CD4-positive, alpha-beta T cell treated with Interleukin-6 at 100 ng/mL for 8 hours (primary cell): Measurements from ENCODE around the gene NOP56.

Source experiments
- DNase-seq: peaks from one replicate; pipeline ENCODE4 v3.0.0-alpha.2; 2020; ENCODE audit warnings: mixed read lengths, low spot score

The NOP56 gene, protein sequence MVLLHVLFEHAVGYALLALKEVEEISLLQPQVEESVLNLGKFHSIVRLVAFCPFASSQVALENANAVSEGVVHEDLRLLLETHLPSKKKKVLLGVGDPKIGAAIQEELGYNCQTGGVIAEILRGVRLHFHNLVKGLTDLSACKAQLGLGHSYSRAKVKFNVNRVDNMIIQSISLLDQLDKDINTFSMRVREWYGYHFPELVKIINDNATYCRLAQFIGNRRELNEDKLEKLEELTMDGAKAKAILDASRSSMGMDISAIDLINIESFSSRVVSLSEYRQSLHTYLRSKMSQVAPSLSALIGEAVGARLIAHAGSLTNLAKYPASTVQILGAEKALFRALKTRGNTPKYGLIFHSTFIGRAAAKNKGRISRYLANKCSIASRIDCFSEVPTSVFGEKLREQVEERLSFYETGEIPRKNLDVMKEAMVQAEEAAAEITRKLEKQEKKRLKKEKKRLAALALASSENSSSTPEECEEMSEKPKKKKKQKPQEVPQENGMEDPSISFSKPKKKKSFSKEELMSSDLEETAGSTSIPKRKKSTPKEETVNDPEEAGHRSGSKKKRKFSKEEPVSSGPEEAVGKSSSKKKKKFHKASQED

DNA sequence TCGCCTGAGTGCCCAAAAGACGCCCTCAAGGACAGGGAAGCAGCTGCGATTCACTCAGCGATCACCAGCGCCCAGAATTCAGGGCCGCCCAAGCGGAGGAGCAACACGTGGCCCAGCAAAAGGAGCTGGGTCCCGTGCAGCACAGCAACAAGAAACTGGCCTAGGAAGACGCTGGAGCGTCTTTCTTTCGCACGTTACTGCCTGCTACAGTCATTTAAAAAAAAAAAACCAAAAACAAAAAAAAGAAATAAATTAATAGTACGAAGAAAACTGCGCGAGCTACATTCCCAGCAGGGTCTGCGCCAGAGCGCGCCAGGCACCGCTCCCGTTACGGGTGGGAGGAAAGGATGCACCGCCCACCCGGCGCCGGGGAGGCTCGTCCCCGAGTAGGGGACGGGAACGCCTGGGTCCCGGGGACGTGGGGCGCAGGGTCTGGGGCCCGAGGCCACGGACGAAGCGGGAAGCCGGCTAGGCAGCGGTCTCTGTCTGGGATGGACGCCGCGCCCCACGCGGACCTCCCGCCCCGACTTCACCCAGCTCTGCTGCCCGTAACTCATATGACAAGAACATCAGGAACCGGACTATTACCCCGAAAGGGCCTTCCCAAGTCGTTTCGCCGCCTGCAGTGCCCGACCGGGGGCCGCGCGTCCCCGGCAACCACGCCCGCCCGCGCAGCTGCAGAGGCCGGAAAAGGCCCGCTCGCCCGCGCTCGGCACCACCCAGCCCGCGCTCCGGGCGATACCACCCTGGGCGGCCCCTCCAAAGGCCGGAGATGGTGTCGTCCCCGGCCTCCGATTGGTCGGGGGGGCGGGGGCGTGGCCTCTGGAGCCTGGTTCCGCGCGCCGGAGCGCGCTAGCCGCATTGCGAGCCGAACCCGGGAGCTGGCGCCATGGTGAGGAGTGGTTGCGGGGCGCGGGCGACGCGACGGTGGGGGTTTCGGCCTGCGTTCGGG is at the start of gene NOP56:
Gene NOP56, plus strand, starts transcription at position 861 of the 952 bp plus-strand sequence. Its CDS starts 29 bp downstream, at position 890.
- peak; percentile 93 for DNase-seq

DNA sequence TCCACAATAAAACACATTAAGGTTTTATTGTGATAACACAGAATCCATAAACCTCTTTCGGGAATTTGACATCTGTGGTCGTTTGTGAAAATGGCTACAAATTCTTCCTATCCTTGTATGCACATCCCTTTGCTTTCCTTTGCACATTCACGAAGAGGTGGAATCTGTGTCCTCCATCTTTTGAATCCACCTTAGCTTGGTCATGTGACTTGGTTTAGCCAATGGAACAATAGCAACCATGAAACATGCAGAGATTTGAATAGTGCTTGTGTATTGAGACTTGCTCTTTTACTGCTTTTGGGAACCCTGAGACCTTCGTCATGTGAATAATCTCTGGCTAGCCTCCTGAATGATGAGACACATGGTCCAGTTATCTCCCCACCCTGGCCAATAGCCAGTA is 49.7 kb upstream of the NOP56 start:
- DNase-seq: no peak

DNA sequence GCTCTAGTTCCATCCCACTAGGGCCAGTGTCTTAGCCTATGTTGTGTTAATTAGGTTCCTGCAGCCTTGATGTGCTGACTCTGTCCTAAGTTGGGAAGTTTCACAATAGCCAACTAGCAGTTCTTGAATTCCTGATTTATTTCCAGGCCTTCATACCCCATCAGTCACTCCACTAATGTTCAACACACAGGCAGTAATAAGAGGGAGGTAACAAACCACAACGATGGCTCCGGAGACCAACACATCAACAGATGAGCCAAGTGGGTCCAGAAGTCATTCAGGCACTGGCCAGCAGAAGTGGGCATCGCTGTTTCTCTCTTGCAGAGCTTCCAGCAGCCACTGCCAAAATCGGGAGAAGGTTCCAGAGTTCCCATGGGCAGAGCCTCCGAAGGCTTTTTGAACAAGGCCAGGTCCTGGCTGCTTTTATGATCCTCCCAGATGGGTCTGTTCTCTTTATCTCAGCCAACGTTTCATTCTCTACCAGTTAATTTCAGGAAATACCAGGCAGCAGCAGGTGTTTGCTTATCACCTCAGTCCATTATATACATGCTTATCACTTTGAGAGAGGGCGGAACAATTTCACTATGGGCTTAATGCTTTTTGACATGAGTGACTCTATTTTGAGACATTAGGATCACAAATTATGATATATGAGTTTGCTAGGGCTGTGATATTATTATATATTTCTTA is 48.5 kb upstream of the NOP56 start:
- DNase-seq: no peak

DNA sequence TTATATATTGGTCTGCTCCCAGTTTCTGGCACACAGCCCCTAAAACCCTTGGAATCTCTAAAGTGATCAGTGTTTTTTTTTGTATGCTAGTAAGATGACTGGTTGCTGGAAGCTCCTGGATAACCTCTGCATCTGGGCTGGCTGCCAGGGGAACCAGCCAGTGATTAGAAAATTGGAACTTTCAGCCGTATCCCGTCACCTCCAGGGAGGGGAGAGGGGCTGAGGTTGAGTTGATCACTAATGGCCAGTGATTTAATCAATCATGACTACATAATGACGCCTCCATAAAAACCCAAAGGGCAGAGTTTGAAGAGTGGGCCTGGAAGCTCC is 48.0 kb upstream of the NOP56 start:
- DNase-seq: no peak

DNA sequence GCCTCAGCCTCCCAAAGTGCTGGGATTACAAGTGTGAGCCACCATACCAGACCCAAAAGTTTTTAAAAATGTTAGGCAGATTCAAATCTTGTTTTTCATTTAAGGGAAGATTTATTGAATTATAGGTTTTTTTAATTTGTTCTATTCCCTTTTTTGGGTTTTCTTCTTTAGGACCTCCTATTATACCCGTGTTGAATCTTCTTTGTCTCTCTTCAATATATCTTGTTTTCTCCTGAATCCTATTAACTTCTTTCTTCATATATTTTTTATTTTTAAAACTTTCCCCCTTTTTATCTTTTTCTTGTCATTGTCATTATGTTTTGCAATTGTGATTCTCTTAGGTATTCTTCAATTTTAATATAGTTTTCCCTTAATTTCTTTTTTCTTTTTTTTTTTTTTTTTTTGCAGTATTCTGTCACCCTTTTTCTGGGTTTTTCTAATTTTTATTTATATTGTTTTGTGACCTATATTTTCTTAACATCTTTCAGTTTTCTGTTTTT is 45.9 kb upstream of the NOP56 start:
- DNase-seq: no peak

DNA sequence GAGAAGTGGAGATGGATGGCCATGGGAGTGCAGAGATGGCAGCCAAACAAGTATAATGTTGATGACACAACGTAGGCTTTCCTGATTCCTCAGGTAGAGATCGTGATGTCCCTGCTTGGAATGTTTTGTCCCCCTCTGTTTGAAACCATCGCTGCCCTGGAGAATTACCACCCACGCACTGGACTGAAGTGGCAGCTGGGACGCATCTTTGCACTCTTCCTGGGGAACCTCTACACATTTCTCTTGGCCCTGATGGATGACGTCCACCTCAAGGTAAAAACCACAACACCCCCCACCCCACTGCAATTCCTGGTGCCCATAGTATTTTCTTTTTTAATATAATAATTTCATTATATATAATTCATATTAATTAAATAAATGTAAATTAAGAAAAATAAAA is 42.1 kb upstream of the NOP56 start:
- DNase-seq: no peak

DNA sequence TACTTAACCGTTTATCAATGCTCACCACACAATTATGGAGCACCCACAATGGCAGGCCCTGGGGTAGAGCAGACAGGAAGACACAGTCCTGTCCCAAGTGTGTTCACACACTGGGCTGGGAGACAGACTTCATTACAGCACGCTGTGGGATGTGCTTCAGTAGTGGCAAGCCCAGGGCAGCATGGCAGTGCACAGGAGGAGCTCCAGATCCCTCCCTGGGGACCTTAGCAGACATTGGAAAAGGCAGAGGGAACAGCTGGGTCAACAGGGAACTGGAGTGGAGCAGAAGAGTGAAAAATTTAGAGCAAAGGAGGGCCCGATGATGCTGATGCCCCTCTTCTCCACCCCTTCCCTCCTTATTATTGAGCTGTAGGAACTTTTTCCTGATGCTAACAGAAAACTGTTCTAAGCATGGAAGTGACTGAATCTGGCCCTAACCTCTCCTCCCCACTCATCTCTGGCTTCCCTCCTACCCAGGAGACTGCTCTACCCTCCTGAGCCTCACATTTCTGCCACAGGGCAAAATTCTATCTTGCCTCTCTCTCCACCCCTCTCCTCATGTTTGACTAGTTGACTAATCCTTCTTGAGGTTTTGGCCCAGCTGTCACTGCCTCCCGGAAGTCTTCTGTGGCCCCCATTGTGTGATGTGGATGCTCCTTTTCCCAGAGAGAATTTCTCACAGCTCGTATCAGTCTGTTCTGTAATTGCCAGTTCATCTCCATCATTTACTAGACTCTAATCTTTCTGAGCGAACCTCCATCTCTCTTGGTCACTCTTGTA is 41.3 kb upstream of the NOP56 start:
- DNase-seq: no peak

DNA sequence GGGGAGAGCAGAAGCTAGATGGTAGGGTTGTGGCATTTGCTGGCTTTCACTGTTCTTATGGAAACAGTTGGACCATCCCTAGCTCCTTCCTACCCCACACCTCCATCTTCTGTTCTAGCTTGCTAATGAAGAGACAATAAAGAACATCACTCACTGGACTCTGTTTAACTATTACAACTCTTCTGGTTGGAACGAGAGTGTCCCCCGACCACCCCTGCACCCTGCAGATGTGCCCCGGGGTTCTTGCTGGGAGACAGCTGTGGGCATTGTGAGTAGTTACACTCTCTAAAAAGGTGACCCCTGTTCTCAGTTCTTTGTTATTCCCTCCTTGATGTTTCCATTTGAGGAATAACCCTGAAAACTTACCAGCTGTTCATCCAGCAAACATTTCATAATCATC is 40.4 kb upstream of the NOP56 start:
- no peak for DNase-seq

DNA sequence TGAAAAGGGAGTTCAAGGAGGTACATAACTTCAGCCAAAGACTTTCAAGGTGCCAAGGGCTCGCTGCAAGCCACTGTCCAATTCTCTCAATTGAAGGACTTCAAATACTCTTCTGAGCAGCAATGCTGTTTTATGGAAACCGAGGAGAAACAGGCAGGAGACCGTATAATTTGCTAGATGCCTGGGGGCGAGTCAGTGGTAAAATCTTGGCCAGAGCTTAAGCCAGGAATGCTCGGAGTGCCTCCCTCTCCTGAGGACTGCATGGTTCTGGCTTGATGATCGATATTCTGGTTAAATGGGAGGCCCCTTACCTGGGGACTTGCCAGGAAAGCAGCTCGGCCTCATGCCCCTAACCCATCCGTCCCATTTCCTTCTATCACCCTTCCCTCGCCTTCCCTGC is 35.8 kb upstream of the NOP56 start:
- no peak for DNase-seq

DNA sequence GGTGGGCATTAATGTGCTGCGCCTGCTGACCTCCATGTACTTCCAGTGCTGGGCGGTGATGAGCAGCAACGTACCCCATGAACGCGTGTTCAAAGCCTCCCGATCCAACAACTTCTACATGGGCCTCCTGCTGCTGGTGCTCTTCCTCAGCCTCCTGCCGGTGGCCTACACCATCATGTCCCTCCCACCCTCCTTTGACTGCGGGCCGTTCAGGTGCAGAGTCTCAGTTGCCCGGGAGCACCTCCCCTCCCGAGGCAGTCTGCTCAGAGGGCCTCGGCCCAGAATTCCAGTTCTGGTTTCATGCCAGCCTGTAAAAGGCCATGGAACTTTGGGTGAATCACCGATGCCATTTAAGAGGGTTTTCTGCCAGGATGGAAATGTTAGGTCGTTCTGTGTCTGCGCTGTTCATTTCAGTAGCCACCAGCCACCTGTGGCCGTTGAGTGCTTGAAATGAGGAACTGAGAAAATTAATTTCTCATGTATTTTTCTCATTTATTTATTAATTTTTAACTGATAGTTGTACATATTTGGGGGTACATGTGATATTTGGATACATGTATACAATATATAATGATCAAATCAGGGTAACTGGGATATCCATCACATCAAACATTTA is 35.2 kb upstream of the NOP56 start:
- DNase-seq: no peak

DNA sequence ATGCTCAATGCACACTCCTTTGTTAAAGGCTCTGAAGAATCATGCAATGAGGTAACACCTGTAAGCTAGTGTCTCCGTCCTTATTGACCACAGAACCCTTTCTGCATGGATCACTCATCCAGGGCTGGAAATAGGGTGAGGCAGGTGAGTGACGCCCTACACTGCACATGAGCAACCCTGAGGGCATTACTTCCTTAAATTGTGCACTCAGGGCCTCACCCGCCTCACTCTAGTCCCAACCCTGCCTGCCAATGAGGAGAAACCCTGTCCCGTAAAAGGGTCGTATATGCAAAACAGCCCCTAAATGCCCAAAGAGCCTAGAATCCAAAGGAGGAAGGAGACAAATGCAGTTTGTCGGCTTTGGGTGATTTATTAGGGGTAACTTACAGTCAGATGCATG is 33.6 kb upstream of the NOP56 start:
- no peak for DNase-seq

DNA sequence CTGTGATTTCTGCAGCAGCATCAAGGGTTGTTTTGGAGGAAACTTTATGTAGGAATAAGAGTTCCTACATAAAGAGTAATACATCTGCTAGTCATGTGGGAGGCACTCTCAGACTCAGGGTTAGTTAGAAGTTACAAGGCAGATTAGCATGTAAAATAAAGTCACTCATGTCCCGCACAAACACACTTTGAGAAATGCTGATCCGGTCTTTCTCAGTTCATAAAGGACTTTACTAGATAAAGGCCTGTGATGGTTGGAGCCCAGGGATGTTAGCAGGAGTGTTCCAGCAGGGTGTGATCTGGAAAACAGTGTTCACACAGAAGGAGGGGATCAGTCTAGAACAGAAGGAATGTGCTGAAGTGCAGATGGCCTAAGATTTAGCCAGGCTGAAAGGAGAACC is 33.1 kb upstream of the NOP56 start:
- DNase-seq: no peak

DNA sequence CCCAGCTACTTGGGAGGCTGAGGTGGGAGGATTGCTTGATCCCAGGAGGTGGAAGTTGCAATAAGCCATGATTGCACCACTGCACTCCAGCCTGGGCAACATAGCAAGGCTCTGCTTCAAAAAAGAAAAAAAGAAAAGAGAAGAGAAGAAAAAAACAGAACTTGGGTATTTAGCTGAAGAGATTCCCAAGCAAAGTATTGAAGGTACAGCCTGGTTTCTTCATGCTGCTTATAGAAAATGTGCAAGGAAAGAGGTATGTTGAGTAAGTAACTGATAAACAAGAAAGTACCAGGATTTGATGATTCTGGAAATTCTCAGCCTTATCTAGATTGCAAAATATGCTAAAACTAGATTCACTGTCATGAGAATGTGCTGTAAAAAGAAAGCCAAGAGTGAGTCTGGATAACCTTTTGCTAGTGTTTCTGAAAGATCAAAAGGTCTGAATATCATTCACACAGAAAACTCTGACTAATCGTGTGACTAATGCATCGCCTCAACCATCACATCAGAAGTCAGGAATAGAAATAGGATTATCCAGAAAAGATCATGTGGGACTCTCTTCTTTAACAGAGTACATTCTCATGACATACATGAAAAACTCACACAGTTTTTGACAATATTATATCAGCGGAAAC is 32.4 kb upstream of the NOP56 start:
- no peak for DNase-seq

DNA sequence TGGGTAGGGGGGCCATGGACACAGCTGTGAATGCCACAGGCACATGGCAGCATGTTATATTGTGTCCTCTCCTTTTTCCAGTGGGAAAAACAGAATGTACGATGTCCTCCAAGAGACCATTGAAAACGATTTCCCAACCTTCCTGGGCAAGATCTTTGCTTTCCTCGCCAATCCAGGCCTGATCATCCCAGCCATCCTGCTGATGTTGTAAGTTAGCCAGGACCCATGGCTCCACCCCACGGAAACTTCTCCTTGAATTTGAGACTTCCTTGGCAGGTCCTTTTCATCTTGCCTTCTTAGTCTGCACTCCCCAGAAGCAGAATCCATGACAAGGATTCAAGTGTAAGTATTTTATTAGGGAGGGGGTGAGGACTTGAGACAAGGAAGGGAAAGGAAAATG is 28.2 kb upstream of the NOP56 start:
- DNase-seq: no peak

DNA sequence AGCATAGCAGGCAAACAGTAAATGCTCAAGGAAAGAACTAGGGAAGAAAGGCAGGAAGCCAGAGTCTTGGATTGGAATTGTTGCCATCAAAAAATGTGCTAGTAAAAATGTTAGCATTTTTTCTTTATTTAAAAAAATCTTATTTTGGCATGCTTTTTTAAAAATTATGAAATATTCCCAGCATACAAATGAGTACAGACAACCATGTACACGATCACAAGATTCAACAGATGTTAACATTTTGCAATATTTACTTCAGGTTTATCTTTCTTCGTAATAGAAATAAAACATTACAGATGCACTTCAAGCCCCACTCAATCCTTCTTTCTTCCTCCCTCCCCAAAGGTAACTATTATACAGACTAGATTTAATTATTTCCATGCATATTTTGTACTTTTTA is 27.4 kb upstream of the NOP56 start:
- DNase-seq: no peak

DNA sequence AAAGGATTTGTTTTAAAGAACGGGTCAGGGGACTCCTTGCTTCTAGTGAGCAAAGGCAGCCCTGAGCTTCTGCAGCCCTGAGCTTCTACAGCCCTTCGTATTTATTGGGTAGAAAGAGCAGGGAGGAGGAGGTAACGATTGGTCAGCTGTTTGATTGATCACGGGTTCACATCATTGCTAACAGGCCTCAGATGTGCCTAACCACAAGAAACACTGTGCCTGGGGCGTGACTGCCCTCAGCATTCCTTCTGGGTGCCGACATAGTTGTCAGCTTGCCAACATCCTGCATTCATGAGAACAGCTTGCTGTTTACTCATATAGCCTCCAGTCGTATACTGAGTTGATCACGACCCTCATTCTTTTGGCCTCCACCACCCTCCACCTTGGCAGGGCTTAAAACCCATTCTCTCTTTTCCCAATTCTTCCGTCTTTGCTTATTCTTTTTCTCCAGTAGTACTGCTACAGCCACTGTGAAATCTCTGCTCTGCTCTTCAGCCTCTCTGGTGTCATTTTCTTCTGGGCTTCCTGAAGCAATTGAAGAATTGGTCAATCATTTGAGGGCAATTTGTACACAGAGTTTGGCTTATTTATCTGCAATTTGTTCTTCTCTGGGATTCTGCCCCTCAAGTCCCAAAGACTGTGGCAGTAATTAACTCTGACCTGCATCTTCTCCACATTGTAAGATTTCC is 25.4 kb upstream of the NOP56 start:
- no peak for DNase-seq

DNA sequence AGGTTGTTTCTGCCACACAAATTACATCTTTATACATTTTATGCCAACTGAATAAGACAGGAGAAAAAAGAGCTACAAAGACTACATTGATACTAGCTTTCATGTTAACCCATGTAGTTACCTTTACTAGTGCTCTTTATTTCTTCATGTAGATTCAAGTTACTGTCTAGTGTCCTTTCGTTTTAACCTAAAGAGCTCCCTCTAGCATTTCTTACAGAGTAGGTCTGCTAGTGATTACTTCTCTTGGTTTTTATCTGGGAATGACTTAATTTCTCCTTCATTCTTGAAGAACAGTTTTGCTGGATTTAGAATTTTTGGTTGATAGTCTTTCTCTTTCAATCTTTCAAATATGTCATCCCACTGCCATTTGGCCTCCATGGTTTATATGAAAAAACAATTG is 21.2 kb upstream of the NOP56 start:
- no peak for DNase-seq

DNA sequence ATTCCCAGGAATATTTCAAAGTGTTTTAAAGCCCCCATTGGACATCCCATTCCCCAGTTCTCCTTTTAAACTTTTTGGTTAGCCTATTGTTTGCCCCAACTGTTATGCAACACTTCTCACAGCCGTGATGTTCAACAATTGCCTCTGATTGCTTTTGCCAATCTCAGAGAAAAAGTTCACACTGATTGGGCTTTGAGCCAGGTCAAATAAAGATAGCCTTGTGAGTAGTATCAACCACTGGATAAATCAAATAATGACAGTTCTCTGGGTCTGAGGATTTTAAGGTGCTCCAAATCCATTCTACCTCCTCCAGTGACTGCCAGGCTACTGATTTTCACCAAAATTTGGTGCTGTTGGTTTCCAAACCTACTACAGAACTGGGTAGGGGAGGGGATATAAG is 19.1 kb upstream of the NOP56 start:
- no peak for DNase-seq

DNA sequence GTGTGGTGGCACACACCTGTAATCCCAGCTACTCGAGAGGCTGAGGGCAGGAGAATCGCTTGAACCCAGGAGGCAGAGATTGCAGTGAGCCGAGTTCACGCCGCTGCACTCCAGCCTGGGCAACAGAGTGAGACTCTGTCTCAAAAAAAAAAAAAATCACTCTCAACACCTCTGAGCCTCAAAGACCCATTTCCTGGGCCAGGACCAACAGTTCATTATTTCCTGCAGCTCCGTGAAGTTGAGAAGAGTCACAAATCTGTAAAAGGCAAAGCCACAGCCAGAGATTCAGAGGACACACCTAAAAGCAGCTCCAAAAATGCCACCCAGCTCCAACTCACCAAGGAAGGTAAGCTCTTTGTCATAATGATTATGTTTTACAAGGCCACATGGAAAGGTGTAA is 15.2 kb upstream of the NOP56 start:
- no peak for DNase-seq

DNA sequence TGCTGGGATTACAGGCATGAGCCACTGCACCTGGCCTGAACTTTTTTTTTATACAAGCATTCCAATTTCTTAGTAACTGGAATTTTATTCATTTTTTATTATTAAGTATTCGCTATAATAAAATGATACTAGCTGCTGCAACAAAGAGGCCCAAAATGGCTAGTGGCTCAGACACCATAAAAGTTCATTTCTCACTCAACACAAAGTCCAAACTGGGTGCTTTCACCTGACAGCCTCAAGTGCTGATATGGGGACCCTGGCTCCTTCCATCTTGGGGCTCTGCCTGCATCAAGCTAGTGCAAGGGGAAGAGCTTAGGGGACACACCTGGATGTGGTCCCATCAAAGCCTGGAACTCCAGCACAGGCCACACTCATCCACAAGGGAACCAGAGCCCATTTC is 12.2 kb upstream of the NOP56 start:
- no peak for DNase-seq
